Measurements from ENCODE around the gene PTPRT. TPM values are rescaled to one million over a fixed set of nuclear protein-coding genes. Genes with fewer than 3 reads are reported as not detected.

The PTPRT gene
- total and polyA plus RNA-seq, 2 donors (not counting 1 experiment from before 2014, with no cell fraction given): not detected

GRCh38 chr20:42837456-42837855 lies 352.2 kb downstream of the PTPRT start:
- no peak for TF ChIP-seq EZH2 (IDR thresholded peaks at IDR 0.05; ENCODE audit: low read length, missing control alignments)
- TF ChIP-seq CTCF (conservative IDR thresholded peaks at IDR 0.05 in 1 of 2, IDR thresholded peaks at IDR 0.05 in 1 of 2; ENCODE audit: low read depth in 1 of 2, low read length in 2 of 2): no peak
- no peaks in the 10 kb centered on the region for H3K4me1 ChIP-seq (ENCODE audit: control insufficient read depth, extremely low read depth, insufficient read depth, low read length)
- H3K27ac ChIP-seq (ENCODE audit: insufficient read depth, low read length): no peak overlapping the region
- no peaks in the 10 kb centered on the region for H3K27me3 ChIP-seq (ENCODE audit: control insufficient read depth, insufficient read depth, low read length)
- no peaks in the 10 kb centered on the region for H3K79me2 ChIP-seq (ENCODE audit: control insufficient read depth, insufficient read depth, low read length)
- no peaks in the 10 kb centered on the region for H3K36me3 ChIP-seq (ENCODE audit: control insufficient read depth, insufficient read depth, low read length)
- no peaks in the 10 kb centered on the region for H4K20me1 ChIP-seq (ENCODE audit: control insufficient read depth, extremely low read depth, insufficient read depth, low read length)
- H3K4me3 ChIP-seq (replicated peaks in 1 of 4; ENCODE audit: control extremely low read depth in 1 of 4, insufficient read depth in 1 of 4, low read depth in 3 of 4, low read length in 4 of 4): no peak overlapping the region
- H3K9ac ChIP-seq (ENCODE audit: insufficient read depth, low read length): no peak overlapping the region
- no peak overlapping the region for H3K4me2 ChIP-seq (ENCODE audit: extremely low read depth, insufficient read depth, low read length)
- no peaks in the 10 kb centered on the region for H3K9me3 ChIP-seq (ENCODE audit: control insufficient read depth, insufficient read depth, low read depth, low read length)
- DNase-seq (ENCODE audit: low read depth in 2 of 2): no peak
- no peak overlapping the region for H2AFZ ChIP-seq (ENCODE audit: low read length)

- H2AFZ ChIP-seq (ENCODE audit: low read length): no peak overlapping the region
- H3K9ac ChIP-seq (ENCODE audit: insufficient read depth, low read length): no peak overlapping the region
- no peaks in the 10 kb centered on the region for H3K79me2 ChIP-seq (ENCODE audit: control insufficient read depth, insufficient read depth, low read length)
- H3K9me3 ChIP-seq (ENCODE audit: control insufficient read depth, insufficient read depth, low read depth, low read length): no peaks in the 10 kb centered on the region
- no peak overlapping the region for H3K4me3 ChIP-seq (replicated peaks in 1 of 4; ENCODE audit: control extremely low read depth in 1 of 4, insufficient read depth in 1 of 4, low read depth in 3 of 4, low read length in 4 of 4)
- H3K4me1 ChIP-seq (ENCODE audit: control insufficient read depth, extremely low read depth, insufficient read depth, low read length): no peaks in the 10 kb centered on the region
- DNase-seq (ENCODE audit: low read depth in 2 of 2): no peak
- H3K4me2 ChIP-seq (ENCODE audit: extremely low read depth, insufficient read depth, low read length): no peak overlapping the region
- no peaks in the 10 kb centered on the region for H3K36me3 ChIP-seq (ENCODE audit: control insufficient read depth, insufficient read depth, low read length)
- no peaks in the 10 kb centered on the region for H3K27me3 ChIP-seq (ENCODE audit: control insufficient read depth, insufficient read depth, low read length)
- H4K20me1 ChIP-seq (ENCODE audit: control insufficient read depth, extremely low read depth, insufficient read depth, low read length): no peaks in the 10 kb centered on the region
- TF ChIP-seq CTCF (conservative IDR thresholded peaks at IDR 0.05 in 1 of 2, IDR thresholded peaks at IDR 0.05 in 1 of 2; ENCODE audit: low read depth in 1 of 2, low read length in 2 of 2): no peak
- TF ChIP-seq EZH2 (IDR thresholded peaks at IDR 0.05; ENCODE audit: low read length, missing control alignments): no peak
- H3K27ac ChIP-seq (ENCODE audit: insufficient read depth, low read length): no peak overlapping the region
These were observed 353.4 kb downstream of the PTPRT start for GRCh38 chr20:42836339-42836738.

DNA sequence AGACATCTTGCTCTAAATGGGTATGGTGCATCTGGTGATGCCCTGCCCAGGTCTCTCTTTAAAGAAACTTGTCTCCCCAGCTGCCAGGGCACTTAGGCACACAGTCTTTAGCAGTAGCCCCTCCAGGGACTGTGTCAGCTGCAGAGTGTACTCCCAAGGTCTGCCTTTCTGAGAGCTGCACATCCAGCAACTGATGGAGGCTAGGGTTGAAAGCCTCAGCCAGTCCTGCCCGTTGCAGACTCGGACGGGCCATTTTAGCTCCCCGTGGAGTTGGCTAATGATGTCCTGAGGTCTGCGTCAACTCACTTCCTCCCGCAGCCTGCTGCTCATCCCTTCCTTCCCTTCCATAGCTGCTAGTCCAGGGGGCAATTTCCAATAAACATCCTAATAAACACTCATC lies 381.8 kb downstream of the PTPRT start:
- Histone ChIP-seq H3K79me2 (ENCODE audit: control insufficient read depth, insufficient read depth, low read length) (no peaks in the 10 kb centered on the region), H3K9me3 (ENCODE audit: control insufficient read depth, insufficient read depth, low read depth, low read length) (no peaks in the 10 kb centered on the region), H3K4me2 (ENCODE audit: extremely low read depth, insufficient read depth, low read length) (no peak overlapping the region), H2AFZ (ENCODE audit: low read length) (no peak overlapping the region), H3K4me1 (ENCODE audit: control insufficient read depth, extremely low read depth, insufficient read depth, low read length) (no peaks in the 10 kb centered on the region), H3K4me3 (replicated peaks in 1 of 4; ENCODE audit: control extremely low read depth in 1 of 4, insufficient read depth in 1 of 4, low read depth in 3 of 4, low read length in 4 of 4) (no peak overlapping the region), H3K27ac (ENCODE audit: insufficient read depth, low read length) (no peak overlapping the region), H3K27me3 (ENCODE audit: control insufficient read depth, insufficient read depth, low read length) (no peaks in the 10 kb centered on the region), H3K9ac (ENCODE audit: insufficient read depth, low read length) (no peak overlapping the region), H4K20me1 (ENCODE audit: control insufficient read depth, extremely low read depth, insufficient read depth, low read length) (no peaks in the 10 kb centered on the region), H3K36me3 (ENCODE audit: control insufficient read depth, insufficient read depth, low read length) (no peaks in the 10 kb centered on the region)
- DNase-seq (ENCODE audit: low read depth in 2 of 2): no peak
- TF ChIP-seq EZH2 (IDR thresholded peaks at IDR 0.05; ENCODE audit: low read length, missing control alignments) (no peak), CTCF (conservative IDR thresholded peaks at IDR 0.05 in 1 of 2, IDR thresholded peaks at IDR 0.05 in 1 of 2; ENCODE audit: low read depth in 1 of 2, low read length in 2 of 2) (no peak)
